CD14-positive monocyte (primary cell): ENCODE results near the gene DNM2. TPM values are rescaled to one million over a fixed set of nuclear protein-coding genes. Genes with fewer than 3 reads are reported as not detected.

Source experiments
- DNase-seq, 3 donors: peaks; one replicate each; pipeline ENCODE4 v3.0.0-alpha.2; 2011 to 2022
- H2AFZ ChIP-seq: 2 replicates; pipeline ENCODE4 v1.6.0; 2012; ENCODE audit warnings: mild to moderate bottlenecking, low read depth, low read length, inconsistent platforms; ENCODE audit not compliant: insufficient read depth, poor library complexity, severe bottlenecking
- H3K27ac ChIP-seq, 2 donors: 1 replicate in 1 of 2; 2 replicates in 1 of 2; pipeline ENCODE4 v1.5.1; 2012 to 2013; ENCODE audit warnings: low read length in 2 of 2, control low read depth in 1 of 2, inconsistent platforms in 1 of 2, low read depth in 1 of 2, mild to moderate bottlenecking in 1 of 2
- H3K27me3 ChIP-seq, 2 donors: one replicate each; pipeline versions ENCODE4 v1.6.0 to v1.6.1; 2011 to 2013; ENCODE audit warnings: low read length in 2 of 2; ENCODE audit not compliant: control insufficient read depth in 2 of 2, insufficient read depth in 2 of 2
- H3K36me3 ChIP-seq, 2 donors: replicated peaks in 1 of 2; 1 replicate in 1 of 2; 2 replicates in 1 of 2; pipeline versions ENCODE4 v1.5.1 to v1.6.1; 2012 to 2013; ENCODE audit warnings: low read length in 2 of 2, control low read depth in 1 of 2, inconsistent platforms in 1 of 2, mild to moderate bottlenecking in 1 of 2; ENCODE audit not compliant: insufficient read depth in 2 of 2, control insufficient read depth in 1 of 2
- H3K4me1 ChIP-seq, 2 donors: 1 replicate in 1 of 2; 2 replicates in 1 of 2; pipeline versions ENCODE4 v1.5.1 to v1.6.1; 2012 to 2013; ENCODE audit warnings: low read length in 2 of 2, control low read depth in 1 of 2, inconsistent platforms in 1 of 2, mild to moderate bottlenecking in 1 of 2, moderate library complexity in 1 of 2; ENCODE audit not compliant: insufficient read depth in 2 of 2, control insufficient read depth in 1 of 2
- H3K4me2 ChIP-seq: replicated peaks from 2 replicates; pipeline ENCODE3; 2012; ENCODE audit warnings: low read length, moderate library complexity, mild to moderate bottlenecking; ENCODE audit not compliant: poor library complexity, severe bottlenecking; ENCODE audit errors: extremely low read depth
- H3K4me3 ChIP-seq, 3 experiments: fragments of 200-600 bp in 1 of 3; sonication (generic) in 1 of 3; replicated peaks in 1 of 3; 1 replicate in 2 of 3; 2 replicates in 1 of 3; pipeline ENCODE4 v1.5.1; 2011 to 2013; ENCODE audit warnings: low read length in 3 of 3, mild to moderate bottlenecking in 3 of 3, control low read depth in 2 of 3, low read depth in 2 of 3, inconsistent platforms in 1 of 3, moderate library complexity in 1 of 3
- H3K79me2 ChIP-seq: 2 replicates; pipeline ENCODE4 v1.6.0; 2012; ENCODE audit warnings: mild to moderate bottlenecking, control low read depth, inconsistent platforms, low read length, moderate library complexity; ENCODE audit not compliant: insufficient read depth
- H3K9ac ChIP-seq: 2 replicates; pipeline ENCODE4 v1.6.0; 2017; ENCODE audit warnings: low read length, mild to moderate bottlenecking; ENCODE audit not compliant: insufficient read depth, poor library complexity, severe bottlenecking
- H3K9me3 ChIP-seq, 2 donors: replicated peaks in 1 of 2; 1 replicate in 1 of 2; 2 replicates in 1 of 2; pipeline versions ENCODE4 v1.5.1 to v1.6.1; 2012 to 2013; ENCODE audit warnings: low read length in 2 of 2, control low read depth in 1 of 2; ENCODE audit not compliant: control insufficient read depth in 1 of 2, insufficient read depth in 1 of 2
- H4K20me1 ChIP-seq: 2 replicates; pipeline ENCODE4 v1.6.0; 2012; ENCODE audit warnings: mild to moderate bottlenecking, low read length, control low read depth, moderate library complexity; ENCODE audit not compliant: insufficient read depth
- H3K27ac Mint-ChIP-seq, 7 donors: one replicate each; pipeline ENCODE4 v1.8.0; 2020; ENCODE audit warnings: mild to moderate bottlenecking in 7 of 7, mixed read lengths in 7 of 7, moderate library complexity in 6 of 7, inconsistent platforms in 2 of 7
- H3K27me3 Mint-ChIP-seq, 3 donors: one replicate each; pipeline ENCODE4 v1.8.0; 2021 to 2022; ENCODE audit warnings: low read depth in 3 of 3, mild to moderate bottlenecking in 3 of 3, mixed read lengths in 3 of 3, moderate library complexity in 3 of 3, inconsistent platforms in 1 of 3
- H3K36me3 Mint-ChIP-seq, 2 donors: one replicate each; pipeline ENCODE4 v1.8.0; 2020; ENCODE audit warnings: mixed read lengths in 2 of 2, inconsistent platforms in 1 of 2, mild to moderate bottlenecking in 1 of 2
- H3K4me1 Mint-ChIP-seq: one replicate; pipeline ENCODE4 v1.8.0; 2020; ENCODE audit warnings: mild to moderate bottlenecking, mixed read lengths
- H3K4me3 Mint-ChIP-seq, 2 donors: one replicate each; pipeline ENCODE4 v1.8.0; 2020; ENCODE audit warnings: mild to moderate bottlenecking in 2 of 2, mixed read lengths in 2 of 2, moderate library complexity in 1 of 2
- H3K9me3 Mint-ChIP-seq, 7 donors: one replicate each; pipeline ENCODE4 v1.8.0; 2020 to 2022; ENCODE audit warnings: mixed read lengths in 7 of 7, mild to moderate bottlenecking in 6 of 7, moderate library complexity in 6 of 7, inconsistent platforms in 2 of 7
- WGBS: methylation state at CpG from one replicate; pipeline ENCODE4 v1.1.5; 2013; ENCODE audit warnings: missing lambda C conversion rate; ENCODE audit not compliant: insufficient coverage; 5-methylcytosine and 5-hydroxymethylcytosine counted together
- intact Hi-C, 2 donors: fragments of 100-400 bp; cut with micrococcal nuclease; formaldehyde crosslinking; loops; one replicate each; pipeline versions ENCODE4 v1.15.0 to v1.15.1; 2023
- polyA plus RNA-seq, 3 donors: library from polyadenylated mRNA; depleted of rRNA in 1 of 3; unstranded in 2 of 3; stranded (reverse) in 1 of 3; fragments of 300-500 nt in 2 of 3; fragments of >200 nt in 1 of 3; fragmentation: Illumina TruSeq in 2 of 3; gene quantifications; 1 replicate in 2 of 3; 2 replicates in 1 of 3; pipeline ENCODE4 v1.2.3, GENCODE V29; 2012 to 2021
- TF ChIP-seq, protein P1 (sequence below): fragments of 200-600 bp; IDR thresholded peaks from one replicate; pipeline ENCODE4 v1.8.0; 2022; ENCODE audit warnings: antibody characterized with exemption, mild to moderate bottlenecking

The DNM2 gene
- polyA plus RNA-seq, 3 donors, result 53.0 to 186 (median 69.5) TPM

DNA sequence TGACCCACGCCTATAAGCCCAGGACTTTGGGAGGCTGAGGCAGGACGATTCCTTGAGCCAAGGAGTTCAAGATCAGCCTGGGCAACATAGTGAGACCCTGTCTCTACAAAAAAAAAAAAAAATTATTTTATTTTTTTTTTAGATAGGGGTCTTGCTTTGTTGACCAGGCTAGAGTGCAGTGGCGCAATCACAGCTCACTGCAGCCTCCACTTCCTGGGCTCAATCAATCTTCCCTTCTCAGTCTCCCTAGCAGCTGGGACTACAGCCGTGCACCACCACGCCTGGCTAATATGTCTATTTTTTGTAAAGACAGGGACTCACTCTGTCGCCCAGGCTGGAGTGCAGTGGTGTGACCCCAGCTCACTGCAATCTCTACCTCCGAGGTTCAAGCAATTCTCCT is 135.1 kb downstream of the DNM2 start:
- H3K4me2 ChIP-seq, result no peak overlapping the region
- peak overlapping the region; percentile 19 to 57 for H3K27ac ChIP-seq
- peaks cover 0 to 2% (median 0%) of the 10 kb centered on the region in 7 donors for H3K9me3 Mint-ChIP-seq
- TF ChIP-seq, protein P1, sequence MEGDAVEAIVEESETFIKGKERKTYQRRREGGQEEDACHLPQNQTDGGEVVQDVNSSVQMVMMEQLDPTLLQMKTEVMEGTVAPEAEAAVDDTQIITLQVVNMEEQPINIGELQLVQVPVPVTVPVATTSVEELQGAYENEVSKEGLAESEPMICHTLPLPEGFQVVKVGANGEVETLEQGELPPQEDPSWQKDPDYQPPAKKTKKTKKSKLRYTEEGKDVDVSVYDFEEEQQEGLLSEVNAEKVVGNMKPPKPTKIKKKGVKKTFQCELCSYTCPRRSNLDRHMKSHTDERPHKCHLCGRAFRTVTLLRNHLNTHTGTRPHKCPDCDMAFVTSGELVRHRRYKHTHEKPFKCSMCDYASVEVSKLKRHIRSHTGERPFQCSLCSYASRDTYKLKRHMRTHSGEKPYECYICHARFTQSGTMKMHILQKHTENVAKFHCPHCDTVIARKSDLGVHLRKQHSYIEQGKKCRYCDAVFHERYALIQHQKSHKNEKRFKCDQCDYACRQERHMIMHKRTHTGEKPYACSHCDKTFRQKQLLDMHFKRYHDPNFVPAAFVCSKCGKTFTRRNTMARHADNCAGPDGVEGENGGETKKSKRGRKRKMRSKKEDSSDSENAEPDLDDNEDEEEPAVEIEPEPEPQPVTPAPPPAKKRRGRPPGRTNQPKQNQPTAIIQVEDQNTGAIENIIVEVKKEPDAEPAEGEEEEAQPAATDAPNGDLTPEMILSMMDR, result no peak
- no peak overlapping the region for H3K4me3 Mint-ChIP-seq
- H3K36me3 ChIP-seq, result peaks cover 48 to 71% of the 10 kb centered on the region in 2 donors
- H3K9ac ChIP-seq, result no peak overlapping the region
- intact Hi-C loops, result no loop called here
- no peaks in the 10 kb centered on the region for H3K9me3 ChIP-seq
- no peak overlapping the region for H3K4me3 ChIP-seq
- H2AFZ ChIP-seq, result no peak overlapping the region
- H3K4me1 ChIP-seq, result peaks cover 23 to 47% of the 10 kb centered on the region in 2 donors
- H3K27me3 ChIP-seq, result no peaks in the 10 kb centered on the region
- WGBS, result 62% methylated on average over 3 of the region's 7 CpGs
- H3K79me2 ChIP-seq, result peaks cover 78% of the 10 kb centered on the region
- peak overlapping the region in 4 of 7 donors; percentile 26 to 78 (median 59) for H3K27ac Mint-ChIP-seq
- H4K20me1 ChIP-seq, result peaks cover 41% of the 10 kb centered on the region
- H3K36me3 Mint-ChIP-seq, result peaks cover 40 to 74% of the 10 kb centered on the region in 2 donors
- peaks cover 0 to 2% (median 1%) of the 10 kb centered on the region in 3 donors for H3K27me3 Mint-ChIP-seq
- no peak for DNase-seq
- H3K4me1 Mint-ChIP-seq, result peaks cover 44% of the 10 kb centered on the region

DNA sequence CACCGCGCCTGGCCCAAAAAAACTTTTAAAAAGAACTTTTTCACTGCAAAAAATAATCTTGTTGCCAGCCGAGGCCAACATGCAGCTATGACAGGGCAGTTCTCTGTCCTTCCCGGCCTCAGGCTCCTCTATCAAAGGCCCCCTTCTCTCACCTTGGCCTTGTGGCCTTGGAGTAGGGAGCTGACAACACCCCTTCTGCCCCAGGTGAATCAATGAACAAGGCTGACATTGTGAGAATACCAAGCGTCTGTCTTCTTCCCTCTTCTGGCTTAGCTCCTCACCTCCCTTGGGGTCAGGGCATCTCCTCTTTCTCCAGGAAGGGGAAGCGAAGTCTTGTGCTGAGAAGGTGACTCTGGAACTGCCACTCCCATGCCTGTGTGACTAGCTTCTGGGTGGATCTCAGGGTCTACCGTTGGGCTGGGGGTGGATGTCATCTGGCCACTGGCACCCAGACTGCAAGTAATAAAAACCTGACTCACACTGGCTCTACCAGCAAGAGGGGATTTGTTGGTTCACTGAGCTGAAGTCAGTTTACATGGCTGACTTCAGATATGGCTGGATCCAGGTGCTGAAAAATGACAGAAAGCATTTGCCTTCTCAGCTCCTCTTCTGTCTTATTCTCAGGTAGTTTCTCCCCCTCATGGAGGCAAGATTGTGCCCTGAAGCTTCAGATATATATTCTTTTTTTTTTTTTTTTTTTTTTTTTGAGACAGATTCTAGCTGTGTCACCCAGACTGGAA is 136.6 kb downstream of the DNM2 start:
- H3K9me3 Mint-ChIP-seq, result peaks cover 0 to 2% (median 0%) of the 10 kb centered on the region in 7 donors
- H3K4me3 Mint-ChIP-seq, result no peak overlapping the region
- H3K4me1 Mint-ChIP-seq, result peaks cover 33% of the 10 kb centered on the region
- Histone ChIP-seq H3K79me2 (peaks cover 72% of the 10 kb centered on the region), H3K9ac (no peak overlapping the region), H3K4me2 (no peak overlapping the region), H3K4me1 (peaks cover 14 to 35% of the 10 kb centered on the region in 2 donors), H3K27ac (peak overlapping the region; percentile 35 to 57), H3K4me3 (no peak overlapping the region), H3K36me3 (peaks cover 58 to 83% of the 10 kb centered on the region in 2 donors), H4K20me1 (peaks cover 48% of the 10 kb centered on the region), H3K9me3 (no peaks in the 10 kb centered on the region), H3K27me3 (no peaks in the 10 kb centered on the region), H2AFZ (no peak overlapping the region)
- WGBS, result 94% methylated on average over 3 of the region's 7 CpGs
- peaks cover 1 to 5% (median 3%) of the 10 kb centered on the region in 3 donors for H3K27me3 Mint-ChIP-seq
- peaks cover 50 to 90% of the 10 kb centered on the region in 2 donors for H3K36me3 Mint-ChIP-seq
- intact Hi-C loops, result no loop called here
- peak overlapping the region; percentile 7 to 78 (median 25) for H3K27ac Mint-ChIP-seq
- DNase-seq, result no peak
- TF ChIP-seq, protein P1, result no peak
